Mesenchymal stem cell (in vitro differentiated cells and primary cell): ENCODE measurements around the gene NDUFB2.
A peak's percentile ranks its signal among the peaks of the same experiment; 100 is the strongest.
"Not testable (repeated sequence)": the region's sequence is repeated elsewhere in the genome, so short reads cannot be mapped to it uniquely, and the experiment has no call there.

Experiments
- DNase-seq: peaks from one replicate; pipeline ENCODE4 v3.0.0-alpha.2; 2013
- H2AFZ ChIP-seq: one replicate; pipeline ENCODE4 v1.6.1; 2013; ENCODE audit warnings: low read depth, mild to moderate bottlenecking, control low read depth, inconsistent platforms, low read length, moderate library complexity
- H2AK5ac ChIP-seq: 2 replicates; pipeline ENCODE4 v1.6.1; 2013; ENCODE audit warnings: low read length, moderate library complexity, mild to moderate bottlenecking, inconsistent platforms; ENCODE audit not compliant: severe bottlenecking
- H2BK120ac ChIP-seq: one replicate; pipeline ENCODE4 v1.6.1; 2013; ENCODE audit warnings: low read depth, mild to moderate bottlenecking, inconsistent platforms, low read length, moderate library complexity
- H2BK12ac ChIP-seq, 2 experiments: one replicate each; pipeline ENCODE4 v1.6.1; 2013; ENCODE audit warnings: inconsistent platforms in 2 of 2, low read length in 2 of 2, mild to moderate bottlenecking in 2 of 2, moderate library complexity in 2 of 2, control low read depth in 1 of 2
- H2BK15ac ChIP-seq: one replicate; pipeline ENCODE4 v1.6.1; 2013; ENCODE audit warnings: mild to moderate bottlenecking, low read depth, inconsistent platforms; ENCODE audit not compliant: poor library complexity, severe bottlenecking
- H2BK5ac ChIP-seq: 2 replicates; pipeline ENCODE4 v1.6.1; 2013; ENCODE audit warnings: low read depth, mild to moderate bottlenecking, low read length, control low read depth, inconsistent platforms; ENCODE audit not compliant: poor library complexity, severe bottlenecking
- H3K14ac ChIP-seq, 2 experiments: one replicate each; pipeline ENCODE4 v1.6.1; 2013; ENCODE audit warnings: inconsistent platforms in 2 of 2, low read length in 2 of 2, control low read depth in 1 of 2, mild to moderate bottlenecking in 1 of 2, moderate library complexity in 1 of 2
- H3K18ac ChIP-seq, 2 experiments: one replicate each; pipeline ENCODE4 v1.6.1; 2013; ENCODE audit warnings: inconsistent platforms in 2 of 2, low read length in 2 of 2, control low read depth in 1 of 2, low read depth in 1 of 2, mild to moderate bottlenecking in 1 of 2
- H3K23ac ChIP-seq, 2 experiments: one replicate each; pipeline ENCODE4 v1.6.1; 2013; ENCODE audit warnings: inconsistent platforms in 2 of 2, low read length in 2 of 2, mild to moderate bottlenecking in 2 of 2, moderate library complexity in 2 of 2, control low read depth in 1 of 2
- H3K27ac ChIP-seq: 2 replicates; pipeline ENCODE4 v1.5.1; 2013; ENCODE audit warnings: mild to moderate bottlenecking, moderate library complexity, low read length, control low read depth, inconsistent platforms; ENCODE audit not compliant: poor library complexity, severe bottlenecking
- H3K27me3 ChIP-seq, 2 experiments: 2 replicates each; pipeline versions ENCODE4 v1.6.1 to v1.7.0; 2013; ENCODE audit warnings: low read length in 2 of 2, mild to moderate bottlenecking in 2 of 2, moderate library complexity in 2 of 2, control low read depth in 1 of 2, inconsistent platforms in 1 of 2; ENCODE audit not compliant: control insufficient read depth in 1 of 2, insufficient read depth in 1 of 2
- H3K36me3 ChIP-seq, 2 experiments: 2 replicates each; pipeline versions ENCODE4 v1.6.1 to v1.7.0; 2013; ENCODE audit warnings: low read length in 2 of 2, control low read depth in 1 of 2, inconsistent platforms in 1 of 2, low read depth in 1 of 2, mild to moderate bottlenecking in 1 of 2; ENCODE audit not compliant: insufficient read depth in 2 of 2, control insufficient read depth in 1 of 2
- H3K4ac ChIP-seq, 2 experiments: one replicate each; pipeline ENCODE4 v1.6.1; 2013; ENCODE audit warnings: inconsistent platforms in 2 of 2, low read length in 2 of 2, mild to moderate bottlenecking in 2 of 2, moderate library complexity in 2 of 2, control low read depth in 1 of 2, low read depth in 1 of 2
- H3K4me1 ChIP-seq: 2 replicates; pipeline ENCODE4 v1.6.1; 2013; ENCODE audit warnings: low read depth, low read length, control low read depth; ENCODE audit not compliant: control insufficient read depth, insufficient read depth
- H3K4me2 ChIP-seq: 2 replicates; pipeline ENCODE4 v1.6.1; 2013; ENCODE audit warnings: low read length, mild to moderate bottlenecking, inconsistent platforms; ENCODE audit not compliant: poor library complexity, severe bottlenecking
- H3K4me3 ChIP-seq, 2 experiments: 2 replicates each; pipeline versions ENCODE4 v1.5.1 to v1.7.0; 2013; ENCODE audit warnings: low read length in 2 of 2, mild to moderate bottlenecking in 2 of 2, control low read depth in 1 of 2, low read depth in 1 of 2; ENCODE audit not compliant: insufficient read depth in 1 of 2
- H3K79me1 ChIP-seq: replicated peaks from 2 replicates; pipeline ENCODE4 v1.6.1; 2013; ENCODE audit warnings: mild to moderate bottlenecking, control low read depth, low read length, inconsistent platforms; ENCODE audit not compliant: poor library complexity, severe bottlenecking
- H3K9ac ChIP-seq: 2 replicates; pipeline ENCODE4 v1.7.0; 2013; ENCODE audit warnings: mild to moderate bottlenecking, low read length, moderate library complexity
- H3K9me3 ChIP-seq: 2 replicates; pipeline ENCODE4 v1.7.0; 2013; ENCODE audit warnings: mild to moderate bottlenecking, low read length; ENCODE audit not compliant: control insufficient read depth
- H4K8ac ChIP-seq: one replicate; pipeline ENCODE4 v1.6.1; 2013; ENCODE audit warnings: inconsistent platforms, mild to moderate bottlenecking, low read length, moderate library complexity
- H4K91ac ChIP-seq: one replicate; pipeline ENCODE4 v1.6.1; 2013; ENCODE audit warnings: mild to moderate bottlenecking, low read length, inconsistent platforms
- WGBS: methylation state at CpG from one replicate; pipeline ENCODE4 v1.1.7; 2013; ENCODE audit warnings: mixed read lengths; 5-methylcytosine and 5-hydroxymethylcytosine counted together

NDUFB2 gene

GRCh38 chr7:140704205-140704604, 7.7 kb downstream of the NDUFB2 start:
- Histone ChIP-seq H3K4me2 (no peak overlapping the region), H3K4me3 (no peak overlapping the region), H2AFZ (no peak overlapping the region), H3K36me3 (peaks cover 20 to 39% of the 10 kb centered on the region in 2 experiments), H3K18ac (no peak overlapping the region), H2BK12ac (no peak overlapping the region), H2AK5ac (no peak overlapping the region), H3K27me3 (no peaks in the 10 kb centered on the region), H2BK15ac (no peak overlapping the region), H3K9me3 (no peaks in the 10 kb centered on the region), H3K4ac (no peak overlapping the region), H2BK120ac (no peak overlapping the region), H4K91ac (no peak overlapping the region), H3K79me1 (peaks cover 17% of the 10 kb centered on the region), H3K4me1 (peaks cover 4% of the 10 kb centered on the region), H3K27ac (no peak overlapping the region), H3K14ac (no peak overlapping the region), H2BK5ac (no peak overlapping the region), H3K9ac (no peak overlapping the region), H3K23ac (no peak overlapping the region), H4K8ac (peak overlapping the region; percentile 40)
- 100% methylated on average over 2 of the region's 2 CpGs for WGBS
- no peak for DNase-seq

- no peak overlapping the region for H3K4me2 ChIP-seq
- no peak overlapping the region for H3K4ac ChIP-seq
- H3K9me3 ChIP-seq, result no peaks in the 10 kb centered on the region
- H3K9ac ChIP-seq, result no peak overlapping the region
- no peak for DNase-seq
- no peak overlapping the region for H3K18ac ChIP-seq
- no peak overlapping the region for H2BK12ac ChIP-seq
- peak overlapping the region; percentile 65 for H4K91ac ChIP-seq
- H3K27ac ChIP-seq, result no peak overlapping the region
- H3K23ac ChIP-seq, result no peak overlapping the region
- H3K14ac ChIP-seq, result no peak overlapping the region
- WGBS, result 86% methylated on average over 4 of the region's 5 CpGs
- H3K27me3 ChIP-seq, result no peaks in the 10 kb centered on the region
- no peak overlapping the region for H2BK120ac ChIP-seq
- peaks cover 15% of the 10 kb centered on the region for H3K79me1 ChIP-seq
- H2BK5ac ChIP-seq, result no peak overlapping the region
- H2BK15ac ChIP-seq, result no peak overlapping the region
- no peak overlapping the region for H2AK5ac ChIP-seq
- no peak overlapping the region for H3K4me3 ChIP-seq
- H3K4me1 ChIP-seq, result peaks cover 2% of the 10 kb centered on the region
- no peak overlapping the region for H2AFZ ChIP-seq
- peaks cover 17 to 39% of the 10 kb centered on the region in 2 experiments for H3K36me3 ChIP-seq
- H4K8ac ChIP-seq, result peak overlapping the region; percentile 24
Observed at GRCh38 chr7:140707132-140707531, 10.6 kb downstream of the NDUFB2 start.

GRCh38 chr7:140708764-140709163, 12.3 kb downstream of the NDUFB2 start:
- not testable (repeated sequence) for H3K9me3 ChIP-seq, H3K18ac ChIP-seq, H3K4ac ChIP-seq, H3K27ac ChIP-seq, H2BK15ac ChIP-seq, H4K91ac ChIP-seq, H3K4me2 ChIP-seq, H3K14ac ChIP-seq, H3K4me1 ChIP-seq, H2AK5ac ChIP-seq, DNase-seq, H3K23ac ChIP-seq, H2AFZ ChIP-seq, H3K9ac ChIP-seq, H3K27me3 ChIP-seq, H2BK120ac ChIP-seq, H2BK12ac ChIP-seq, H3K79me1 ChIP-seq, H3K4me3 ChIP-seq, H2BK5ac ChIP-seq, H4K8ac ChIP-seq
- no CpG with 5 or more reads among the region's 4 CpGs for WGBS
- peaks cover 13 to 31% of the 10 kb centered on the region in 2 experiments for H3K36me3 ChIP-seq

GRCh38 chr7:140712392-140712791, 15.9 kb downstream of the NDUFB2 start:
- DNase-seq, H3K27me3 ChIP-seq, H2AFZ ChIP-seq, H3K18ac ChIP-seq, H3K79me1 ChIP-seq, H2BK15ac ChIP-seq, H3K23ac ChIP-seq, H4K8ac ChIP-seq, H4K91ac ChIP-seq, H3K4me2 ChIP-seq, H2BK5ac ChIP-seq, H3K4me1 ChIP-seq, H2BK12ac ChIP-seq, H3K9ac ChIP-seq, H3K4me3 ChIP-seq, H3K9me3 ChIP-seq, H3K14ac ChIP-seq, H3K4ac ChIP-seq, H2AK5ac ChIP-seq, H3K27ac ChIP-seq, H2BK120ac ChIP-seq: not testable (repeated sequence)
- peaks cover 8 to 11% of the 10 kb centered on the region in 2 experiments for H3K36me3 ChIP-seq
